ENCODE measurements around the gene USP35.

Gene USP35

DNA sequence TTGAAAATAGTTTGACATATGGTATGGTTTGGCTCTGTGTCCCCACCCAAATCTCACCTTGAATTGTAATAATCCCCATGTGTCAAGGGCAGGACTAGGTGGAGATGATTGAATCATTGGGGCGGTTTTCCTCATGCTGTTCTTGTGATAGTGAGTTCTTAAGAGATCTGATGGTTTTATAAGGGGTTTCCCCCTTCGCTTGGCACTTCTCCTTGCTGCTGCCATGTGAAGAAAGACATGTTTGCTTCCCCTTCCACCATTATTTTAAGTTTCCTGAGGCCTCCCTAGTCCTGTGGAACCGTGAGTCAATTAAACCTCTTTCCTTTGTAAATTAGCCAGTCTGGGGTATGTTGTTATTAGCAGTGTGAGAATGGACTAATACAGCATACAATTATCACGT is 8.0 kb upstream of the USP35 start:
- TF ChIP-seq PKNOX1 (IDR thresholded peaks at IDR 0.05) (no peak), LEF1 (IDR thresholded peaks at IDR 0.05; ENCODE audit: borderline replicate concordance) (no peak), TARDBP (IDR thresholded peaks at IDR 0.05) (no peak)
- no peak for DNase-seq (ENCODE audit: extremely low spot score)
- ChIA-PET CTCF (no interaction called here), POLR2A (no interaction called here)

DNA sequence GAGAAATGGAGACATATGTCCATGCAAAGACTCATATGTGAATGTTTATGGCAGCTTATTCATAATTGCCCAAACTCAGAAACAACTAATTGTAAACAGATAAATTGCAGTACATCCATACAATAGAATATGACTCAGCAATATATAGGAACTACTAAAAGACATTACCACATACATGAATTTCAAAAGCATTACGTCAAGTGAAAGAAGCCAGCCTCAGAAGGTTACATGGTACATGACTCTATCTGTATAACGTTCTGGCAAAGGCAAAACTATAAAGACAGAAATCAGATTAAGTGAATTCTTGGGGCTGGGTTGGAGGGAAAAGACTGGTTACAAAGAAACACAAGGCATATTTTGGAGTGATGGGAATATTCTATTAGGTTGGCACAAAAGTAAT is 7.5 kb upstream of the USP35 start:
- POLR2A ChIA-PET, result no interaction called here

DNA sequence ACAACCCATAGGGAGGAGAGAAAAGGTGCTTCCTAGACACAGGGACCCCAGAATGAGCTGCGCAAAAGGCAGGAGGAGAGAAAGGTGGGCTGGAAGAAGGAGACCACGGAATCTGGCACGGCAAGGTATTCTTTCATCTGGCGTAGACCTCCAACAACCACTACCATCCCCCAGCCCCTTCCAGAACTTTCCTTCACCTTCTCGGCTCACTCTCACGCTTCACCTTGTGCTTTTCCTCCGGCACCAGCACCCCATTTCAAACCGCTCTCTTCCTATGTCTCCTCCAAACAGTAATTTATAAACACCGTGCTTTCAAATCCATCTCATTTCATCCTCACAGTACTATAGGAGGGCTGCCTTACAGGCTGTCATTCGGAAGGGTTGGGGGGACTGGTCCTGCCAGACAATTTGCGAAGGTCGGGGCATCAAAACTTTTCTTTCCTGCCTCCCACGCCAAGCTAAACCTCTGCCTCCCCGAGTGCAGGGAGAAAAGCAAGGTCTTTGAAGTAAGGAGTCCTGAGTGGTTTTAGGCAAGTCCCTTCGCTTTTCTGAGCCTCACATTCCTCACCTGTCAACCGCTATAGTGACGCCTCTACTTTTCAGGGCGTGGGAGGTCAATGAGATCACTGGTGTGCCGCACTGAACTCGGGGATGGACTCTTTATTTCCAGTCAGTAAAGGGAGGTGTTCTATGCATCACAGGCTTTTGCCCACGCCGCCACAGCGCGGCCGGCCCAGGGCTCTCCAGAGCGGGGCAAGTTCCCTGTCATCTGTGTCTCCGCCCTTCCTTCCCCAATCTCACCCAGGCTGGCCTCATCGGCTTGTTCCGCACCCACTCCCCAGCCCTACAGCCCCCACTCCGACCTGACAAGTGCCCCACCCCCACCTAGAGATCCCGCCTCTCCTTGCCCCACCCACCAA is 1.1 kb upstream of the USP35 start:
- no peak for DNase-seq (ENCODE audit: extremely low spot score)
- TF ChIP-seq ELF4 (IDR thresholded peaks at IDR 0.05), result no peak

More for the DNA sequence above, 7.5 kb upstream of the USP35 start:
- no peak for DNase-seq (ENCODE audit: extremely low spot score)
- CTCF ChIA-PET, result no interaction called here
- TF ChIP-seq L3MBTL2 (conservative IDR thresholded peaks at IDR 0.05) (no peak), BHLHE40 (IDR thresholded peaks at IDR 0.05; ENCODE audit: borderline replicate concordance) (no peak), TARDBP (IDR thresholded peaks at IDR 0.05) (no peak), ELF4 (IDR thresholded peaks at IDR 0.05) (no peak), FOXM1 (IDR thresholded peaks at IDR 0.05; ENCODE audit: borderline replicate concordance) (no peak), PKNOX1 (IDR thresholded peaks at IDR 0.05) (no peak), FOXA1 (IDR thresholded peaks at IDR 0.05) (no peak), LEF1 (IDR thresholded peaks at IDR 0.05; ENCODE audit: borderline replicate concordance) (no peak), SP1 (IDR thresholded peaks at IDR 0.05) (no peak), HDGF (IDR thresholded peaks at IDR 0.05; ENCODE audit: borderline replicate concordance) (no peak)

DNA sequence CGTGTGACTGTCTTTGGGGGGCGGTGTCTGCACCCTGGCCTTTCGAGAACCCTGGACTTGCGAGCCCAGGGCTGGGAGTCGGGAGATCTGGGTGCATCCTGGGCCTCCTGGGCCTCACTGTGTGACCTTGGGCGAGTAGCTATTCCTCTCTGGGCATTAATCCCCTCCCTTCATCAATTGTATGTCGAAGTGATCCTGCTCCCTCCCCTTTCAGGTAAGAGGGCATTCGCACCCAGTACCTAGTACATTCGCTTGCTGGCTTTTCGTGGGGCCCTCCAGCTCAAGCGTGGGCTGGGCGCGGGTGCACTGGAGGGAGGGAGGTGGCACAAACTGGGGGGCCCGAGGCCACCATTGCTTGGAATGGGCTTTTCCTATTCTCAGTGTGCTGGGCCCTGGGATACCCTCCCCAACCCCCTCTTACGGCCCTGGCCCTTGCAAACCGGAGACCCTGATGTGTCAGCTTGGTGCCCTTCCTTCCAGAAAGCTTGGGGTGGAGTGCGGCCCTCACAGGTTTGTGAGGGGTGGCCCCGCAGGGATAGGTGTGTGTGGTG is 530 bp downstream of the USP35 start:
- DNase-seq (ENCODE audit: extremely low spot score), result no peak
- ChIA-PET CTCF (no interaction called here), POLR2A (interaction anchor here (1.0 to 2.3 kb wide), 4 partner anchors 15 to 386 kb away, joined by 3 to 23 read pairs (median 4); partner anchors contain the start of gene ALG8)
- no peak for TF ChIP-seq ELF4 (IDR thresholded peaks at IDR 0.05)
- no peak for TF ChIP-seq FOXK2 (IDR thresholded peaks at IDR 0.05)
- no peak for TF ChIP-seq TARDBP (IDR thresholded peaks at IDR 0.05)
- no peak for TF ChIP-seq LEF1 (IDR thresholded peaks at IDR 0.05; ENCODE audit: borderline replicate concordance)
- TF ChIP-seq SP1 (IDR thresholded peaks at IDR 0.05), result no peak
- TF ChIP-seq NFRKB (IDR thresholded peaks at IDR 0.05), result no peak
- TF ChIP-seq BHLHE40 (IDR thresholded peaks at IDR 0.05; ENCODE audit: borderline replicate concordance), result no peak
- no peak for TF ChIP-seq FOXA1 (IDR thresholded peaks at IDR 0.05)

More for the DNA sequence above, 1.1 kb upstream of the USP35 start:
- POLR2A ChIA-PET, result interaction anchor here (0.6 to 2.3 kb wide), 7 partner anchors 13 to 388 kb away, joined by 3 to 23 read pairs (median 3); partner anchors contain the start of genes ALG8, GAB2 and NDUFC2
- CTCF ChIA-PET, result no interaction called here

GRCh38 chr11:78189851-78190250 is 1.1 kb downstream of the USP35 start:
- TF ChIP-seq PKNOX1 (IDR thresholded peaks at IDR 0.05) (no peak), FOXM1 (IDR thresholded peaks at IDR 0.05; ENCODE audit: borderline replicate concordance) (no peak), ZNF384 (IDR thresholded peaks at IDR 0.05) (no peak), ELF4 (IDR thresholded peaks at IDR 0.05) (no peak)
- POLR2A ChIA-PET, result interaction anchor here (1.5 kb wide), 1 partner anchor 50 kb away, joined by 4 read pairs; the partner anchor contains the start of gene ALG8
- DNase-seq (ENCODE audit: extremely low spot score), result no peak
- CTCF ChIA-PET, result no interaction called here

DNA sequence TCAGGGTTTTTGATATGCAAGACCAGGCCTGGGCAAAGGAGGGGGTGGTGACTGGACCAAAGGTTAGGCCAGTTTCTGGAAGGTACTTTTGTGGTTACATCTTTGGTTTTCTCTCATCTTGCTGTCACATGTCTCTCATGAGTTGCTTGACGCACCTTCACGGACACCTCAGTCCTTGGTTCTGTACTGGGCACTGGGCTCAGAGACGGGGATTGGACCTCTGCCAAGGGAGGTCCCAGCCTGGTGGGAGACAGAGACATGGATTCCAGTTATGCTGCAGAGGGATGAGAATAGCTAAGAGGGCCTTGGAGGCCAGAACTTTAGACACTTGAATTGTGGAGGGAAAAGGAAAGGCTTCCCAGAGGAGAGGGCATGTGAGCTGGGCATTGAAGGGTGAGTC is 1.7 kb downstream of the USP35 start:
- CTCF ChIA-PET, result no interaction called here
- no peak for DNase-seq (ENCODE audit: extremely low spot score)

More for the DNA sequence above, 1.7 kb downstream of the USP35 start:
- POLR2A ChIA-PET, result interaction anchor here (1.5 kb wide), 1 partner anchor 51 kb away, joined by 4 read pairs; the partner anchor contains the start of gene ALG8
- TF ChIP-seq BHLHE40 (IDR thresholded peaks at IDR 0.05; ENCODE audit: borderline replicate concordance) (no peak), SUZ12 (IDR thresholded peaks at IDR 0.05) (no peak), NFRKB (IDR thresholded peaks at IDR 0.05) (no peak), SP1 (IDR thresholded peaks at IDR 0.05) (no peak), ARNT (IDR thresholded peaks at IDR 0.05) (no peak), FOXM1 (IDR thresholded peaks at IDR 0.05; ENCODE audit: borderline replicate concordance) (no peak), LEF1 (IDR thresholded peaks at IDR 0.05; ENCODE audit: borderline replicate concordance) (no peak), FOXK2 (IDR thresholded peaks at IDR 0.05) (no peak), L3MBTL2 (conservative IDR thresholded peaks at IDR 0.05) (no peak), FOXA1 (IDR thresholded peaks at IDR 0.05) (no peak), CTBP1 (IDR thresholded peaks at IDR 0.05; ENCODE audit: borderline replicate concordance) (no peak)
